Chondrocyte (in vitro differentiated cells): ENCODE measurements around the gene ENPP6. TPM values are rescaled to one million over a fixed set of nuclear protein-coding genes. Genes with fewer than 3 reads are reported as not detected.

Experiments used
- DNase-seq: peaks from one replicate; pipeline ENCODE4 v3.0.0; 2021; ENCODE audit warnings: mixed read lengths, low spot score
- H3K27ac Mint-ChIP-seq: one replicate; pipeline ENCODE4 v1.8.0; 2021; ENCODE audit warnings: mild to moderate bottlenecking, moderate library complexity, mixed read lengths; ENCODE audit not compliant: unreplicated experiment
- H3K27me3 Mint-ChIP-seq: 2 replicates; pipeline ENCODE4 v1.8.0; 2021; ENCODE audit warnings: low read depth, mixed read lengths
- H3K36me3 Mint-ChIP-seq: 2 replicates; pipeline ENCODE4 v1.8.0; 2021; ENCODE audit warnings: low read depth, mixed read lengths
- H3K4me1 Mint-ChIP-seq: 2 replicates; pipeline ENCODE4 v1.8.0; 2021; ENCODE audit warnings: low read depth, mild to moderate bottlenecking, mixed read lengths
- H3K4me3 Mint-ChIP-seq: one replicate; pipeline ENCODE4 v1.8.0; 2021; ENCODE audit warnings: mild to moderate bottlenecking, moderate library complexity, mixed read lengths; ENCODE audit not compliant: unreplicated experiment
- H3K9me3 Mint-ChIP-seq: 2 replicates; pipeline ENCODE4 v1.8.0; 2021; ENCODE audit warnings: low read depth, mixed read lengths
- total RNA-seq: library from RNA; stranded (reverse); gene quantifications from 3 replicates; pipeline ENCODE4 v1.2.1, GENCODE V29; 2021
- TF ChIP-seq, protein P1 (sequence below): fragments of 200-600 bp; sonication (generic); IDR thresholded peaks from 2 replicates; pipeline ENCODE4 v1.5.0; 2021; ENCODE audit warnings: antibody characterized with exemption, mild to moderate bottlenecking, moderate library complexity

The ENPP6 gene
- total RNA-seq, 1 donor from 2014 or later = not detected

DNA sequence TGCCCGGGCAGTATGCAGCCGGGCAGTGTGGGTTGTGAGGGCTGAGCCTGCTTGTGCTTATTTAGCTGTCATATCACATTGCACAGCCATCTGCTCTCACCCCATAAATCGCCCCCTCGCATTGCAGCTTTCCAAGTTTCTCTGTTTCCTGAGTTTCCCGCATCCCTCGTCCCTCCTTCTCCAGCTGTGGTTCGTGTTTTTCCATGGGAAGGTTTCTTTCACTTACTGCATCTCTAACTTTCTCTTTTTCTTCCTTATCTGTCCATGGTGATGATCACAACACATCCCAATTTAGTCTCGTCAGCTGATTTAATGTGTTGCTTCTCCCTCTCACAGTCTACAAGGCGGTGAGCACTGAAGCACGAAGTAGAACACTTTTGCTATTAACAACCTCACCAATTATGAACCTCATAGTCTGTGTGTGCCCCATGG is 118.1 kb downstream of the ENPP6 start:
- H3K4me1 Mint-ChIP-seq = peaks cover under 1% of the 10 kb centered on the region
- no peaks in the 10 kb centered on the region for H3K9me3 Mint-ChIP-seq
- H3K27me3 Mint-ChIP-seq = peaks cover 27% of the 10 kb centered on the region
- TF ChIP-seq, protein P1, sequence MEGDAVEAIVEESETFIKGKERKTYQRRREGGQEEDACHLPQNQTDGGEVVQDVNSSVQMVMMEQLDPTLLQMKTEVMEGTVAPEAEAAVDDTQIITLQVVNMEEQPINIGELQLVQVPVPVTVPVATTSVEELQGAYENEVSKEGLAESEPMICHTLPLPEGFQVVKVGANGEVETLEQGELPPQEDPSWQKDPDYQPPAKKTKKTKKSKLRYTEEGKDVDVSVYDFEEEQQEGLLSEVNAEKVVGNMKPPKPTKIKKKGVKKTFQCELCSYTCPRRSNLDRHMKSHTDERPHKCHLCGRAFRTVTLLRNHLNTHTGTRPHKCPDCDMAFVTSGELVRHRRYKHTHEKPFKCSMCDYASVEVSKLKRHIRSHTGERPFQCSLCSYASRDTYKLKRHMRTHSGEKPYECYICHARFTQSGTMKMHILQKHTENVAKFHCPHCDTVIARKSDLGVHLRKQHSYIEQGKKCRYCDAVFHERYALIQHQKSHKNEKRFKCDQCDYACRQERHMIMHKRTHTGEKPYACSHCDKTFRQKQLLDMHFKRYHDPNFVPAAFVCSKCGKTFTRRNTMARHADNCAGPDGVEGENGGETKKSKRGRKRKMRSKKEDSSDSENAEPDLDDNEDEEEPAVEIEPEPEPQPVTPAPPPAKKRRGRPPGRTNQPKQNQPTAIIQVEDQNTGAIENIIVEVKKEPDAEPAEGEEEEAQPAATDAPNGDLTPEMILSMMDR = no peak
- H3K36me3 Mint-ChIP-seq = no peaks in the 10 kb centered on the region
- no peak overlapping the region for H3K27ac Mint-ChIP-seq
- no peak overlapping the region for H3K4me3 Mint-ChIP-seq
- DNase-seq = no peak

DNA sequence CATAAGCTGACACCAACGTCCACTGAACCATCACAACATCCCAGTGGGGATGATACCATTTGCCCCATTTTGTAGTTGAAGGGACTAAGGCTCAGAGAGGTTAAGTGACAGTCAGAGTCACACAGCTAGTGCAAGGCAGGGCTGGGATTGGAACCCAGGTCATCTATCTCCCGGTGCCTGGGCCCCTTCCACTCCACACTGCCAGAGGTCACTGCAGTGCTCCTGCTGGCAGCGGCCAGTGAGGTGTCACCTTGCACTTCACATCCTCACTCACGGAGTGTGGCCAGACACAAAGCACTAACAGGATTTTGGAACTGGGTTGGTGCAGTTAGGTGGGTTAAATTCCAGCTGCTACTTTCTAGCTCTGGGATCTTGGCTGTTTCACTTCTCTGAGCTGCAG is 118.7 kb downstream of the ENPP6 start:
- H3K4me3 Mint-ChIP-seq = no peak overlapping the region
- DNase-seq = no peak
- TF ChIP-seq, protein P1 = no peak
- no peaks in the 10 kb centered on the region for H3K4me1 Mint-ChIP-seq
- H3K27me3 Mint-ChIP-seq = peaks cover 27% of the 10 kb centered on the region
- no peaks in the 10 kb centered on the region for H3K36me3 Mint-ChIP-seq
- H3K9me3 Mint-ChIP-seq = no peaks in the 10 kb centered on the region
- no peak overlapping the region for H3K27ac Mint-ChIP-seq

DNA sequence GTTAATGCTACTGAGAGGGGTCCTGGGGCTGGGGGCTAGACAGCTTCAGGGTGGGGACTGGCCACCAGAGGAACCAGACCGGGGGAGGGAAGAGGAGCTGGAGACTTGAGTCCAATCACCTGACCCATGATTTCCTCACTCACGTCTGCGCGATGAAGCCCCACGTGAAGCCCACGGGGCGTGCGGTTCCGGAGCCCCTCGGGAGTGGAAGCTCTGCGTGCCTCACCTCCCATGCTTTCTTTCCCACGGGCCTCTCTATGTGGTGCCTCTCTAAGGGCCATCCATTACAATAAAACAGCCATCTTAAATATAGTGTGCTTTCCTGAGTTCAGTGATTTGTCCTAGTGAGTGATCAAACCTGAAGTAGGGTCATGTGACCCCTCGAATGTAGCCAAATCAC is 119.9 kb downstream of the ENPP6 start:
- TF ChIP-seq, protein P1 = no peak
- no peak overlapping the region for H3K4me3 Mint-ChIP-seq
- peaks cover 25% of the 10 kb centered on the region for H3K27me3 Mint-ChIP-seq
- no peak overlapping the region for H3K27ac Mint-ChIP-seq
- H3K36me3 Mint-ChIP-seq = no peaks in the 10 kb centered on the region
- no peak for DNase-seq
- no peaks in the 10 kb centered on the region for H3K4me1 Mint-ChIP-seq
- no peaks in the 10 kb centered on the region for H3K9me3 Mint-ChIP-seq

DNA sequence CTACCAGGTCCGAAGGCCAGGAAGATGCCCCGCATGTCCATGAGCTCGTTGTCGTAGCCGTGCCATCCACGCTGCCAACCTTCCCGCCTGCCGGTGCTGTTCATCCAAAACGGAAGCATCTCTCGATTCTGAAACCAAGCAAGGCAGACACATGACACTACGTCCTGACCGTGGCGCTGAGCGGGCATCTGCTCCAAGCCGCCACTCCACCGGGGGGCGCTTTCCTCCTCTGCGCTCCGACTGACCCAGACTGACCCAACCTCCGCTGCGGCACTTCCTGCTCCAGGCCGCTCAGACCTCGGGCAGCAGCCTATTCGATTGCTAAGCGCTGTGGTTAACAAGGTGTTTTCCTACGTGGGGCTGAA is 120.5 kb downstream of the ENPP6 start:
- TF ChIP-seq, protein P1 = no peak
- DNase-seq = no peak
- H3K27ac Mint-ChIP-seq = no peak overlapping the region
- H3K4me3 Mint-ChIP-seq = no peak overlapping the region
- no peaks in the 10 kb centered on the region for H3K36me3 Mint-ChIP-seq
- no peaks in the 10 kb centered on the region for H3K4me1 Mint-ChIP-seq
- no peaks in the 10 kb centered on the region for H3K9me3 Mint-ChIP-seq
- peaks cover 25% of the 10 kb centered on the region for H3K27me3 Mint-ChIP-seq

DNA sequence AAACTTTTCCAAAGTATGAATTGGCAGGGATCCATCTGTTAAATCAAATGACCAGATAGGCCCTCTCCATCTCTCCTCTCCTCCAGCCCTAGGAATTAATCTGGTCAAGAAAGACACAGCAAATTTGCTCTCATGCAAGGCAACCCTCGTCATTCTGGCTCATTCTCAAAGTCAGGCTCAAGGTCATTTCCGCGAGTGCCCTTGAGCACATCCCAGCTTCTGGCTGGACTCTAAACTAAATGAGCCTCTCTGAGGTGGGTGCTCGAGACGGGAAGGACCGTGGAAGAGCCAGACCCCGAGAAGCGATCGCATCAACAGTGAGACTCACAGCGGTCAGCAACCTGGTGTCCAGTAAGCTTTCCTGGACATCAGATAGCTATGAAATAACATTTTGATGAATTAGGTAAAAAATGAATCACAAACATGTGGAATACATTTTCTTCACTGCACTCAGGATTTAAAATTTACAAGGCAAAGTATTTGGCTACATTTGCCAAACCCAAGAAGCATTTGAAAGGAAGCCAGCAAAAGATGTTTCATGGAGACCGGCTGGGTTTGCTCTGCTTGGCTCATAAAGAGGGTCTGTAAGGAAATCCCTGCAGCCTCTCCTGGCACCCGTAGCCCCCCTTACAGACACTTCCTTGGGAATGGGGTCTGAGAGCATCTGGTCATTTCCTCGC is 121.0 kb downstream of the ENPP6 start:
- H3K4me3 Mint-ChIP-seq = no peak overlapping the region
- H3K27me3 Mint-ChIP-seq = peaks cover 26% of the 10 kb centered on the region
- H3K9me3 Mint-ChIP-seq = no peaks in the 10 kb centered on the region

More for the DNA sequence above, 121.0 kb downstream of the ENPP6 start:
- Mint-ChIP-seq H3K4me1 (no peaks in the 10 kb centered on the region), H3K36me3 (no peaks in the 10 kb centered on the region), H3K27ac (no peak overlapping the region)
- TF ChIP-seq, protein P1 = no peak
- no peak for DNase-seq
